Hepatocyte (in vitro differentiated cells): ENCODE data around the gene PRKCA. TPM values are rescaled to one million over a fixed set of nuclear protein-coding genes. Genes with fewer than 3 reads are reported as not detected.
A peak's percentile ranks its signal among the peaks of the same experiment; 100 is the strongest.

Experiments
- DNase-seq: peaks from one replicate; pipeline ENCODE4 v3.0.0-alpha.2; 2016; ENCODE audit warnings: low spot score
- H2AFZ ChIP-seq: fragments of 200-600 bp; sonication (generic); 2 replicates; pipeline ENCODE4 v1.6.0; 2016; ENCODE audit warnings: antibody characterized with exemption, mild to moderate bottlenecking
- H3K27ac ChIP-seq: fragments of 200-600 bp; sonication (generic); 2 replicates; pipeline ENCODE4 v1.5.1; 2016; ENCODE audit warnings: mild to moderate bottlenecking
- H3K27me3 ChIP-seq: fragments of 200-600 bp; sonication (generic); 2 replicates; pipeline ENCODE4 v1.6.1; 2016
- H3K36me3 ChIP-seq: fragments of 200-600 bp; sonication (generic); replicated peaks from 2 replicates; pipeline ENCODE4 v1.5.1; 2016; ENCODE audit warnings: low read depth; ENCODE audit not compliant: insufficient read depth
- H3K4me1 ChIP-seq: fragments of 200-600 bp; sonication (generic); 2 replicates; pipeline ENCODE4 v1.5.1; 2016; ENCODE audit warnings: mild to moderate bottlenecking, moderate library complexity; ENCODE audit not compliant: insufficient read depth
- H3K4me2 ChIP-seq: fragments of 200-600 bp; sonication (generic); 2 replicates; pipeline ENCODE4 v1.6.0; 2016
- H3K4me3 ChIP-seq: fragments of 200-600 bp; sonication (generic); 2 replicates; pipeline ENCODE4 v1.5.1; 2016; ENCODE audit warnings: mild to moderate bottlenecking
- H3K79me2 ChIP-seq: fragments of 200-600 bp; sonication (generic); 2 replicates; pipeline ENCODE4 v1.6.0; 2017; ENCODE audit warnings: mild to moderate bottlenecking
- H3K9me2 ChIP-seq: fragments of 200-600 bp; sonication (generic); replicated peaks from 2 replicates; pipeline ENCODE4 v1.6.0; 2017; ENCODE audit warnings: mild to moderate bottlenecking; ENCODE audit not compliant: insufficient read depth
- H3K9me3 ChIP-seq: fragments of 200-600 bp; sonication (generic); 2 replicates; pipeline ENCODE4 v1.5.1; 2016; ENCODE audit warnings: low read depth, mild to moderate bottlenecking
- H4K20me1 ChIP-seq: fragments of 200-600 bp; sonication (generic); 2 replicates; pipeline ENCODE4 v1.6.0; 2016; ENCODE audit warnings: mild to moderate bottlenecking; ENCODE audit not compliant: insufficient read depth, poor library complexity, severe bottlenecking
- EZH2 ChIP-seq: fragments of 200-600 bp; sonication (generic); IDR thresholded peaks from 2 replicates; pipeline ENCODE4 v1.6.1; 2016; ENCODE audit warnings: antibody characterized with exemption, mild to moderate bottlenecking, borderline replicate concordance
- EZH2phosphoT487 ChIP-seq: fragments of 200-600 bp; sonication (generic); IDR thresholded peaks from one replicate; pipeline ENCODE4 v1.6.1; 2018; ENCODE audit warnings: antibody characterized with exemption, mild to moderate bottlenecking, low read depth, moderate library complexity; ENCODE audit not compliant: unreplicated experiment, severe bottlenecking
- WGBS: methylation state at CpG from one replicate; pipeline ENCODE4 v1.1.6; 2016; ENCODE audit warnings: low lambda C conversion rate; ENCODE audit errors: missing lambda C conversion rate; 5-methylcytosine and 5-hydroxymethylcytosine counted together
- polyA plus RNA-seq: library from polyadenylated mRNA; unstranded; fragments of >200 nt; fragmentation: Nextera tagmentation; extraction: Ambion mirVana; gene quantifications from 2 replicates; pipeline ENCODE4 v1.2.1, GENCODE V29; 2016
- total RNA-seq: library from RNA; depleted of rRNA; stranded (reverse); fragments of >200 nt; gene quantifications from 2 replicates; pipeline ENCODE4 v1.2.3, GENCODE V29; 2014
- TF ChIP-seq, protein P1 (sequence below): fragments of 200-600 bp; sonication (generic); IDR thresholded peaks from 2 replicates; pipeline ENCODE4 v1.5.1; 2016; ENCODE audit warnings: antibody characterized with exemption, mild to moderate bottlenecking; ENCODE audit not compliant: poor library complexity

PRKCA gene
- total and polyA plus RNA-seq, 2 experiments from 2014 or later: 5.9 to 18.5 TPM

DNA sequence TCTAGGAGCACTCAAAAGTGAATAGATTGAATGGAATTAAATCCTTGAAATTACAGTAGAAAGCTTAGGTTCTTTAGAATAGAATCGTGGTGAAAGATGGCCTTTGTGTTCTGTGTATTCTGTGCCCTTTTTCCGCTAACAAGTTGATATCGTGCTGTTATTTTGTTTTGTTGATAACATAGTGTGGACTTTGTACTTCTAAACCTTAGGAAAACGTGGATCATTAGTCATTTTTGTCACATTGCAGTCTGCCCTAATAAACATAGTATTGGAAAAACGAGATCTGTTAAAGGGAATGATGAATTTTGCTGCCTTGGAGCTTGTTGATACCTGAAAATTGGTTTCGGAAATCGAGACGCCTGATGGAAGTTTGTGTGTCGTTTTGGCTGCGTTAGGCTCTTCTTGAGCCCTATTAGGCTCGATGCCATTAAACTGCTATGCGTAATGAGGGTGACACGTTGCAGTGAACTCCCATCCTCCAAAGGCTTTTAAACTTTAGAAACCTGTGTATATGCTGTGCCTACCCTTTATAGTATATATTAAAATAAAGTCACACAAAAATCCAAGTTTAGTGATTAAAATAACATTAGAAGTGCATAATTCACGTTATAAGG is 145.7 kb downstream of the PRKCA start:
- Histone ChIP-seq H3K36me3 (no peaks in the 10 kb centered on the region), H2AFZ (no peak overlapping the region), H3K27me3 (no peaks in the 10 kb centered on the region), H3K9me2 (no peaks in the 10 kb centered on the region), H3K4me1 (peaks cover 15% of the 10 kb centered on the region), H4K20me1 (no peaks in the 10 kb centered on the region), H3K4me3 (no peak overlapping the region), H3K79me2 (peaks cover 23% of the 10 kb centered on the region), H3K9me3 (no peaks in the 10 kb centered on the region), H3K27ac (peak overlapping the region; percentile 72), H3K4me2 (peak overlapping the region; percentile 33)
- 77% methylated on average over 14 of the region's 14 CpGs for WGBS
- TF ChIP-seq EZH2: no peak
- TF ChIP-seq EZH2phosphoT487: no peak
- TF ChIP-seq, protein P1, sequence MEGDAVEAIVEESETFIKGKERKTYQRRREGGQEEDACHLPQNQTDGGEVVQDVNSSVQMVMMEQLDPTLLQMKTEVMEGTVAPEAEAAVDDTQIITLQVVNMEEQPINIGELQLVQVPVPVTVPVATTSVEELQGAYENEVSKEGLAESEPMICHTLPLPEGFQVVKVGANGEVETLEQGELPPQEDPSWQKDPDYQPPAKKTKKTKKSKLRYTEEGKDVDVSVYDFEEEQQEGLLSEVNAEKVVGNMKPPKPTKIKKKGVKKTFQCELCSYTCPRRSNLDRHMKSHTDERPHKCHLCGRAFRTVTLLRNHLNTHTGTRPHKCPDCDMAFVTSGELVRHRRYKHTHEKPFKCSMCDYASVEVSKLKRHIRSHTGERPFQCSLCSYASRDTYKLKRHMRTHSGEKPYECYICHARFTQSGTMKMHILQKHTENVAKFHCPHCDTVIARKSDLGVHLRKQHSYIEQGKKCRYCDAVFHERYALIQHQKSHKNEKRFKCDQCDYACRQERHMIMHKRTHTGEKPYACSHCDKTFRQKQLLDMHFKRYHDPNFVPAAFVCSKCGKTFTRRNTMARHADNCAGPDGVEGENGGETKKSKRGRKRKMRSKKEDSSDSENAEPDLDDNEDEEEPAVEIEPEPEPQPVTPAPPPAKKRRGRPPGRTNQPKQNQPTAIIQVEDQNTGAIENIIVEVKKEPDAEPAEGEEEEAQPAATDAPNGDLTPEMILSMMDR: no peak
- no peak for DNase-seq

DNA sequence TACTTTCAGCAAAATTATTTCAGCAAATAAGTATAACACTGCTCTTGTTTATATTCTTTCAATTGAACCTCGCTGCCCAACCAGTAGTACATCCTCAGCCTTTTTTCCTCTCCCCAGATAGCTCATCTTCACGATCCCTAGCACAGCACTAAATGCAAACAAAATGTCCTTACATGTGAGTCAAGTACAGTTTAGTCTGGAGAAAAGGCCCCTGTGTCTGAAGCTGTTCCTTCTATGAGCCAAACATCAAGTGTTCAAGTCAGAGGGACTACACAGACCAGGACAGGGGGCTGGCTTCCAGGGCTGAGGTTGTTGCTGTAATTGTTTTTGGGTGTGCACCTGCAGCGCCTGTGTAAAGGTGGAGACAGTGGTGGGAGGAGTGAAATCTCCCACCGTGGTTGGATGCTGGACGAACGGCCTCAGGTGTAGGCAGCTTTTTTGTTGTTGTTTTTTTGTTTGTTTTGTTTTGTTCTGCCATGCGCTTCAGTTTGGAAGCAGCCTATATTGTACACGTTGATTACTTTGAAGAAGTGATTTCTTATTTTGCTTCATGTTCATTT is 147.1 kb downstream of the PRKCA start:
- Histone ChIP-seq H3K4me1 (peaks cover 15% of the 10 kb centered on the region), H3K36me3 (no peaks in the 10 kb centered on the region), H3K79me2 (peaks cover 21% of the 10 kb centered on the region), H3K4me3 (no peak overlapping the region), H3K9me3 (no peaks in the 10 kb centered on the region), H4K20me1 (no peaks in the 10 kb centered on the region), H3K27ac (no peak overlapping the region), H2AFZ (no peak overlapping the region), H3K27me3 (no peaks in the 10 kb centered on the region), H3K4me2 (no peak overlapping the region), H3K9me2 (no peaks in the 10 kb centered on the region)
- 69% methylated on average over 8 of the region's 8 CpGs for WGBS
- no peak for DNase-seq
- no peak for TF ChIP-seq EZH2
- TF ChIP-seq, protein P1: no peak
- no peak for TF ChIP-seq EZH2phosphoT487

DNA sequence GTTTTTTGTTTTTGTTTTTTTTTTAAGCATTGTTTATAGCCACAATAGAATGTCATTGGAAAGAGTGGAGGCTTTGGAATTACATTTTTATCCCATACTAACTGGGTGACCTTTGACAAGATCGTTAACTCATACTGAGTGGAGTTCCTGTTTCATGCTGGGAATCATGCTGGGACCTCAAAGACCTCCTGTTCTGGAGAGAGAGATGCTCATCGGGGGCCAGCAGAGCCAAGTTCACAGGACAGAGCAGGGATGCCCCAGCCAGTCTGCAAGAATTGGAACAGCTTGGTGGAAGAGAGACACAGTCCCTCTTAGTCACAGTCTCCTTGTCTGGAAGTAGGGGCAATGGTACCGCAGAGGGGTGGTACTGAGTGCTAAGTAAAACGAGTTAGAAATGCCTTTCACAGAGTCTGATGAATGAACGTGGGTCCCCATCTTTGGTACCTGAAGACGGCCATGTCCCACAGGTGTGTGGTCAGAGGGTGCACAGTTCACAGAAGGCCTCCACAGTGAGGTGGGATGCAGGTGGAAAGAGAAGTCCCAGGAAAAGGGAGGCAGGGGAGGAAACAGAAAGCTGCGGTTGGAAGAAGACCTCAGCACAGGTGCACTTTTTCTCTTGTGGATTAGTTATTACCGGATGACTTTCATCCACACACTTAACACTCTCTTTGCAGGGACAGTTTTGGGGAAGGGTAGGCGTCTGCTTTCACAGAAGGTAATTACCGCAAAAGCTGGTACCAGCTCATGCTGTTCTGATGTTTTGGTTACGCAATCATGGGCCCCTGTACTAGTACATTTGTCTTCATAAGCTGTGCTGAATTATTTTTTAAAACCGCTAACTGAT is 147.8 kb downstream of the PRKCA start:
- Histone ChIP-seq H3K4me1 (peaks cover 15% of the 10 kb centered on the region), H3K9me3 (no peaks in the 10 kb centered on the region), H3K27me3 (no peaks in the 10 kb centered on the region), H3K4me2 (no peak overlapping the region), H2AFZ (no peak overlapping the region), H4K20me1 (no peaks in the 10 kb centered on the region), H3K9me2 (no peaks in the 10 kb centered on the region), H3K36me3 (no peaks in the 10 kb centered on the region), H3K27ac (no peak overlapping the region), H3K4me3 (no peak overlapping the region), H3K79me2 (peaks cover 18% of the 10 kb centered on the region)
- TF ChIP-seq EZH2phosphoT487 (no peak), EZH2 (no peak)
- TF ChIP-seq, protein P1: no peak
- no peak for DNase-seq
- 84% methylated on average over 12 of the region's 12 CpGs for WGBS
